Esophagus squamous epithelium (tissue), 5 donors: Measurements from ENCODE around the gene FBXL7. TPM values are rescaled to one million over a fixed set of nuclear protein-coding genes. Genes with fewer than 3 reads are reported as not detected.

Source experiments
- DNase-seq: peaks from one replicate; lab custom pipeline; 2025; lab: John Stamatoyannopoulos, UW
- H3K27ac ChIP-seq, 4 donors: fragments of 200-600 bp; sonication (generic); one replicate each; pipeline ENCODE4 v1.5.1; 2016 to 2019; ENCODE audit warnings: mild to moderate bottlenecking in 1 of 4
- H3K27me3 ChIP-seq, 4 donors: fragments of 200-600 bp; sonication (generic); 1 replicate in 3 of 4; 2 replicates in 1 of 4; pipeline versions ENCODE4 v1.5.1 to v1.6.0; 2017 to 2021; ENCODE audit warnings: antibody characterized with exemption in 1 of 4
- H3K36me3 ChIP-seq, 3 donors: fragments of 200-600 bp; sonication (generic); one replicate each; pipeline ENCODE4 v1.5.1; 2016 to 2019
- H3K4me1 ChIP-seq, 3 donors: fragments of 200-600 bp; sonication (generic); one replicate each; pipeline ENCODE4 v1.5.1; 2017 to 2019
- H3K4me3 ChIP-seq, 4 donors: fragments of 200-600 bp; sonication (generic); 1 replicate in 3 of 4; 2 replicates in 1 of 4; pipeline ENCODE4 v1.5.1; 2016 to 2019; ENCODE audit warnings: mild to moderate bottlenecking in 2 of 4, moderate library complexity in 1 of 4
- H3K9me3 ChIP-seq, 3 donors: fragments of 200-600 bp; sonication (generic); one replicate each; pipeline ENCODE4 v1.5.1; 2016 to 2019
- CTCF ChIP-seq, 6 experiments: fragments of 450-650 bp in 4 of 6; fragments of 200-600 bp in 2 of 6; sonication (generic) in 2 of 6; IDR thresholded peaks; one replicate each; pipeline ENCODE4 v1.5.1; 2016 to 2019; ENCODE audit warnings: antibody characterized with exemption in 6 of 6, mild to moderate bottlenecking in 4 of 6, moderate library complexity in 4 of 6
- POLR2A ChIP-seq, 4 donors: fragments of 450-650 bp; IDR thresholded peaks; one replicate each; pipeline ENCODE4 v1.6.1; 2017; ENCODE audit warnings: antibody characterized with exemption in 4 of 4, mild to moderate bottlenecking in 4 of 4, moderate library complexity in 3 of 4
- WGBS, 2 donors: methylation state at CpG; one replicate each; pipeline ENCODE4 v1.1.5; 2018; 5-methylcytosine and 5-hydroxymethylcytosine counted together
- intact Hi-C: fragments of 100-400 bp; cut with DNase I; formaldehyde crosslinking; loops from one replicate; pipeline ENCODE4 v1.15.0; 2022
- total RNA-seq, 4 donors: library from RNA; depleted of rRNA; stranded (reverse); fragments of >200 nt; gene quantifications; one replicate each; pipeline ENCODE4 v1.1.0, GENCODE V29; 2016
- donor health status: DM: yes; HTN: yes; CAD: no.

The FBXL7 gene
- total RNA-seq, 4 donors from 2014 or later: 0.68 to 15.1 (median 2.8) TPM

GRCh38 chr5:15946026-15946425 lies 446.0 kb downstream of the FBXL7 start:
- Histone ChIP-seq H3K36me3 (peaks cover 0 to 3% (median 2%) of the 10 kb centered on the region in 3 donors), H3K9me3 (no peaks in the 10 kb centered on the region), H3K27me3 (no peaks in the 10 kb centered on the region), H3K4me1 (no peaks in the 10 kb centered on the region), H3K4me3 (no peak overlapping the region), H3K27ac (no peak overlapping the region)
- WGBS, 2 donors: 82 to 100% methylated on average over 3 of the region's 3 CpGs
- TF ChIP-seq CTCF (IDR thresholded peaks at IDR 0.05) (no peak), POLR2A (IDR thresholded peaks at IDR 0.05) (no peak)
- intact Hi-C loops: no loop called here
- DNase-seq: no peak

DNA sequence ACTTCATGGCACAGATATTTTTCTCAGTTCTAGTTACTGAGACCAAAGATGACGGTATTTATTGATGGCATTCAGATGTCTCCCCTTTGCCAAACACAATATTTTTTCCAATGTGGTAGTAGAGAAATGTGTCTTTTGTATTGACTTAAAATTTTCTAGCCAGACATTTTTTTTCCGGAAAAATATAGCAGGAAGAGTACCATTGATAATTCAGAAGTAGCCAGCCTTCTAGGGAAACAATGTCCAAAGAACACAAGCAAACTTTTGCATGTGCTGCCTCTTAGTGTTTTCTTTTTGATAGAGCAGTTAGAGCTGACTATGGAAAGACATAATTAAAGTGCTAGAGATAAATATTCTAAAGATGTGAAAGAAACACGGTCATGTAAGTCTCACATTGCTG lies 448.2 kb downstream of the FBXL7 start:
- H3K27ac ChIP-seq: no peak overlapping the region
- no peaks in the 10 kb centered on the region for H3K27me3 ChIP-seq
- H3K4me1 ChIP-seq: no peaks in the 10 kb centered on the region
- peaks cover 0 to 3% (median 0%) of the 10 kb centered on the region in 3 donors for H3K36me3 ChIP-seq
- no peaks in the 10 kb centered on the region for H3K9me3 ChIP-seq
- TF ChIP-seq POLR2A (IDR thresholded peaks at IDR 0.05) (no peak), CTCF (IDR thresholded peaks at IDR 0.05) (no peak)
- WGBS, 2 donors: 70 to 85% methylated on average over 3 of the region's 3 CpGs
- no peak for DNase-seq
- H3K4me3 ChIP-seq: no peak overlapping the region
- intact Hi-C loops: no loop called here

DNA sequence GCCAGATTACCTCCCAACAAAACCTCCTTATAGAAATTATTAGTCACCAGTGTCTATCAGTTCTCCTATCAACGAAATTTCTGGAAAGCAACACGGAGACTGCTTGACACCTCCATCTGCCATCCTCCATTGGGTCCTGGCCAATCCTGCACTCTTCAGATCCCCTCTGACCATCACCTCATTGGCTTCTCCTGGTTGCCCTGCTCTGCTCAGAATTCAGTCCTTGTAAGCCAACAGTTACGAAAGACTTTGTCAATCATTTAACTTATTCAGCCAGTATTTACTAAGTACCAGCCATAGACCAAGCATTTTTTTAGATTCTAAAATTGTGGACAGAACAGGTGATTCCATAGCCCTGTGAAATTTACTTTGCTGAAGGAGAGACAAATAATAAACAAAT lies 451.1 kb downstream of the FBXL7 start:
- 73 to 84% methylated on average over 3 of the region's 3 CpGs for WGBS, 2 donors
- DNase-seq: no peak
- Histone ChIP-seq H3K4me3 (no peak overlapping the region), H3K9me3 (no peaks in the 10 kb centered on the region), H3K27ac (no peak overlapping the region), H3K36me3 (peaks cover 0 to 3% (median 0%) of the 10 kb centered on the region in 3 donors), H3K27me3 (no peaks in the 10 kb centered on the region), H3K4me1 (no peaks in the 10 kb centered on the region)
- no peak for TF ChIP-seq CTCF (IDR thresholded peaks at IDR 0.05)
- no peak for TF ChIP-seq POLR2A (IDR thresholded peaks at IDR 0.05)
- intact Hi-C loops: no loop called here

DNA sequence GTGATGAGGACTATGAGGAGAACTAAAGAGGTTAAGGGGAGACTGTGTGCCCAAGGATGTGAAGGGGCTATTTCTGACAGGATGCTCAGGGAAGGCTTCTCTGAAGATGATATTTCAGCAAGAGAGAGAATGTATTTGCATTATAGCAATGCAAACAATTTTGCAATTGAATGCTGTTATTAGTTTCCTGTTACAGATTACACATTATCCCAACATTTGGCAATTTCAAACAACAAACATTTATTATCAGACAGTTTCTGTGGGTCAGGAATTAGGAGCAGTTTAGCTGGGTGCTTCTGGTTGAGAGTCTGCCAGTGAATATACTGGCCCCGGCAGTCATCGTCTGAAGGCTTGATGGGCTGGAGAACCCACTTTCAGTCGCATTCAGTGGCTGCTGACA lies 451.6 kb downstream of the FBXL7 start:
- no peaks in the 10 kb centered on the region for H3K4me1 ChIP-seq
- no peaks in the 10 kb centered on the region for H3K27me3 ChIP-seq
- TF ChIP-seq CTCF (IDR thresholded peaks at IDR 0.05): no peak
- no peak overlapping the region for H3K27ac ChIP-seq
- peaks cover 0 to 3% (median 0%) of the 10 kb centered on the region in 3 donors for H3K36me3 ChIP-seq
- no peak for DNase-seq
- no peak overlapping the region for H3K4me3 ChIP-seq
- intact Hi-C loops: no loop called here
- WGBS, 2 donors: 92 to 97% methylated on average over 3 of the region's 3 CpGs
- no peaks in the 10 kb centered on the region for H3K9me3 ChIP-seq

DNA sequence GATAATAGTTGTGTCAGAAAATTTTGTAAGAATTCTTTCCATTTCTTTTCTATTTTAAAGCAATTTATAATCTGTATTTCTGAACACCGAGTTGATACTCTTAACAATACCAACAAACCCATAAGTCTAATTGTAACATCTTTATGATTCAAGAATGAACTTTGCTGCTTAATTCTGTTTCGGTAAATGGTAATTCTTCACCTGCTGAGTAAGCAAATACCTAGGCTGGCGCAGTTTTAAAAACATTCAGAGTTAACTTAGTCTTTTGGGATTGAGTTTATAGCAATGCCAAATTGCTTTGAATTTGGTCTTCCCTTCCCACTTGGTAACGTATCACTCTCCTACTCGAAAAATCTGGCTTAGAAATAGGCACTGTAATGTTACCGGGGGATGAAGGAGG lies 456.6 kb downstream of the FBXL7 start:
- no peaks in the 10 kb centered on the region for H3K9me3 ChIP-seq
- no peaks in the 10 kb centered on the region for H3K4me1 ChIP-seq
- intact Hi-C loops: no loop called here
- H3K36me3 ChIP-seq: no peaks in the 10 kb centered on the region
- H3K4me3 ChIP-seq: no peak overlapping the region
- TF ChIP-seq CTCF (IDR thresholded peaks at IDR 0.05) (no peak), POLR2A (IDR thresholded peaks at IDR 0.05) (no peak)
- 87 to 89% methylated on average over 6 of the region's 6 CpGs for WGBS, 2 donors
- no peak for DNase-seq
- H3K27ac ChIP-seq: no peak overlapping the region
- no peaks in the 10 kb centered on the region for H3K27me3 ChIP-seq
